HG03196 (cell line): ENCODE data around the gene KLHDC10.
"Not testable (repeated sequence)": the region's sequence is repeated elsewhere in the genome, so short reads cannot be mapped to it uniquely, and the experiment has no call there.

ENCODE experiments used
- ATAC-seq: cut with Tn5 transposase; IDR thresholded peaks from one replicate; pipeline ENCODE4 v1.9.1; 2021; ENCODE audit not compliant: unreplicated experiment

The KLHDC10 gene

GRCh38 chr7:130113887-130114286 lies 43.6 kb downstream of the KLHDC10 start:
- ATAC-seq: no peak

DNA sequence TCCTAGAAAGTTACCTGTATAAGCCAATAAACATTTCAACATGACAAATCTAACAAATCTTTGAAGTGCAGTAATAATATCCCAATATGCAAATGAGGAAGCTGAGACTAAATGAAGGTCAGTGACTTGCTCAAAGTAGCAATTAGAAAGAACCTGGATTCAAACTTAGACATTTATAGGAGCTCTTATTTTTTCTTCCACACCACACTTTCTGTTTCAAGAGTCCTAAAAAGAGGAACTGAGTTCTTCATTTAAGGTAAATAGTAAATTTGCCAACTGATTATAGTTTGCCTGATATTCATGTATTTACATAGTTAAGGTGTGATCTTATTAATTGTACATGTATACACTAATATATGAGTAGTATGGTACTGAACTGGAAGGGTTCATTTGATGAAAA lies 44.0 kb downstream of the KLHDC10 start:
- ATAC-seq: no peak

DNA sequence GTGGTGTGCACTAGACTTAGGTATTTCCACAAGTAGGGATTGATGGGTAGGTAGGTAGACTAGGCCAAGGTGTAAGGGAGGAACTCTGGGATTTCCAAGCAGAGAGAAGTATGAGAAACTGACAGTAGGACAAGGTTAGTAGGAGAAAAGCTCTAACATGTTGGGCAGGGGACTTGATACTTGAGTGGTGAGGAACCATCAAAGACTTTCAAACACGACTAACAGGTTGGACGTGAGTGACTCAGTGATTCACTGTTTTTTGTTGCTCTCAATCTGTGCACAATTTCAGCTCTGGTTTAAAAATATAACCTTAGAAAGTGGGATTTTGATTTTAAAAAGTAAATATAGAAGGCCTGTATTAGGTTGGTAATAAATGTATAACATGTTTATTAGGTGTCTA lies 44.4 kb downstream of the KLHDC10 start:
- ATAC-seq: no peak

DNA sequence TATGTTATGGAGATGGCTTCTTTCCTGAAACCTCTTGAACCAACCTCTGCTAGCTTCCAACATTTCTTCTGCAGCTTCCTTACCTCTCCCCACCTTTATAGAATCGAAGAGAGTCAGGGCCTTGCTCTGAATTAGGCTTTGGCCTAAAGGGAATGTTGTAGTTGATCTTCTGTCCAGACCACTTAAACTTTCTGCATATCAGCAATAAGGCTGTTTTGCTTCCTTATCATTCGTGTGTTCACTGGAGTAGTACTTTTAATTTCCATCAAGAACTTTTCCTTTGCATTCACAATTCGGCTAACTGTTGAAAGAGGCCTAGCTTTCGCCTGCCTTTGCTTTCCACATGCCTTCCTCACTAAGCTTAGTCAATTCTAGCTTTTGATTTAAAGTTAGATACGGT lies 48.0 kb downstream of the KLHDC10 start:
- no peak for ATAC-seq

DNA sequence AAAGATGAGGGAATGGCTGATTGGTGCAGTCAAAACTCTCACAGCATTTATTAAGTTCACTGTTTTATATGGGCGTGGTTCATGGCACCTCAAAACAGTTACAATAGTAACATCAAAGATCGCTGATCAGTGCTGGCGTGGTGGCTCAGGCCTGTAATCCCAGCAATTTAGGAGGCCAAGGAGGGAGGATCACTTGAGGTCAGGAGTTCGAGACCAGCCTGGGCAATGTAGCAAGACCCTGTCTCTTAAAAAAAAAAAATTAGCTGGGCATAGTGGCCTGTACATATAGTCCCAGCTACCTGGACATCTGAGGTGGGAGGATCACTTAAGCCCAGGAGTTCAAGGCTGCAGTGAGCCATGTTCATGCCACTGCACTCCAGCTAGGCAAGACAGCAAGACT lies 48.5 kb downstream of the KLHDC10 start:
- no peak for ATAC-seq

DNA sequence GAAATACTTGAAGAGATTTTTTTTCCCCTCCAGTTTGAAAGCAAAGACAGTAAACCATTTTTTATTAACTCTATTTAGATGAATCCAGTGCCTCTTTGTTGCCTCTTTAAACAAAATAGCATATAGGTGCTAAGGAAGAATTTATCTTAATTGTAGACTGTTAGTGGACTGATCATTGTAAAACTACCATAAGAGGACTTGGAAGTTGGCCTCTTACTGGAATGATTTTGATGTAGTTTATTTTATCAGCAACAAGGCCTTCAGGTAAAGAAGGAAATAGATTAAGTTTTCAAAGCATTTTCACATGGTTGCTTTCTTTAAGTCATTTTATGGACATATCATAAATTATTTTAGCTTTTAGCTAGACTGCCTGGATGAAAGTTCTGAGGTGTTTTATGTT lies 53.2 kb downstream of the KLHDC10 start:
- no peak for ATAC-seq

DNA sequence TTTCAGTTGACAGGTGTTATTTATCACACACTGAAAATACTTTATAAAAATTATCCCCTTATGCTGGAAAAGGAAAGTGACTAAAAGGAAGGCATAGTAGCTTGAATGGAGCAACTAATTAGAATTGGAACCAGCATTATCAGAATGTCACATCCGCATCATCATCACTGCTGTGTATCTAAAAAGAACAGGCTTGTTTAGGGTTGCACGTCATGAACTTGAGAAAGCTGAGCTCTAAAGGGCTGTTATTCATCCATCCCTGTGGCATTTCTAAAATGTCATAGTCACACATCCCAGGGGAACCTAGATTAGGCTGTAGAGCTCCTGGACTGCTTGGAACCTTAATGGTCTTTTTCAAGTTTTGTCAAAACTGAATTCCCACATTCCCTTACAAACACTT lies 54.4 kb downstream of the KLHDC10 start:
- no peak for ATAC-seq

DNA sequence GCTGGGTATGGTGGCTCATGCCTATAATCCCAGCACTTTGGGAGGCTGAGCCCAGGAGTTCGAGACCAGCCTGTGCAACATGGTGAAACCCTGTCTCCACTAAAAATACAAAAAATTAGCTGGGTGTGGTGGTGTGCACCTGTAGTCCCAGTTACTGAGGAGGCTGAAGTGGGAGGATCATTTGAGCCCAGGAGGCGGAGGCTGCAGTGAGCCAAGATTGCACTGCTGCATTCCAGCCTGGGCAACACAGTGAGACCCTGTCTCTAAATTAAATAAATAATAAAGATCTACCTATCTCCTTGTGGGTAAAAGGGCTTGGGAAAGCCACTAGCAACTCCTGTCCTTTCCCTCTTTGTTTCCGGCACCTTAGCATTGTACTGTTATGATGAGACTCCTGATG lies 56.5 kb downstream of the KLHDC10 start:
- not testable (repeated sequence) for ATAC-seq

DNA sequence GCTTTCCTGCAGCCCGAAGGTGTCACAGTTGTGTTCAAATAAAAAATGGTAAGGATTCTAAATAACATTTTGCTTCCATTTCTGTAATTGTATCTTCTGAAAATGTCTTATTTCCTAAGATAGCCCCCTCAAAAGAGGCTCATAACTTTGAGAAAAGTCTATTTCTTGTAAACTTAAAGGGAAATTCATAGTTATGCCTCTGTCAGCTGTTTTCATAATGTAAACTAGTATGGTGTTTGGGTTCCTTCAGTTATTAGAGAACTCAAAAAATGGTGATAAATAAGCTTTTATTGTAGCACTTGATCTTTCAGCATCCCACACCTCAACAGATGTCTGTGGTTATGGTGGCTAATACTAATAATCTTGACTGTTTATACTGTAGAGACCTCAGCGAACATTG lies 57.1 kb downstream of the KLHDC10 start:
- ATAC-seq: no peak

DNA sequence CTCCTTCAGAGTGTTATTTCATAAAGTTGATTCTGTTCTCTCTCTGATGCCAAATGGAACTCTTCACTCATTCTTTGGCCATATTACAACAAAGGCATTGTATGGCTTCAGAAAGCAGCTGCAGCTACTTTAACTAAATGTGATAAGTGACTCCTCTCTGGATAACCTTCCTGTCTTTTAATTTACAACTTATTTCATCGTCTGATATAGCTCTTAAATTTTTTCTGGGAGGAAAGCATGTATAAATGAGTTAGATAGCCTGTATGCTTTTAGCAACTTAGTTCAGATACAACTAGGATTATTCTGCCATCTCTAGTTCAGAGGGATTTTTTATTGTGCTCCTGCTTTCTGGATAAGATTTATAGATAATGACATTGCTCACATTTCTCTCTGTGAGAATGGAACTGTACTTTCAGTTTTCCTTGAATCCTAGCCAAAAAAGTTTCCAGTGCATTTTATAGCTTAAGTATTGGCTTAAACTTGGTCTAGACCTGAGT lies 57.5 kb downstream of the KLHDC10 start:
- ATAC-seq: no peak

DNA sequence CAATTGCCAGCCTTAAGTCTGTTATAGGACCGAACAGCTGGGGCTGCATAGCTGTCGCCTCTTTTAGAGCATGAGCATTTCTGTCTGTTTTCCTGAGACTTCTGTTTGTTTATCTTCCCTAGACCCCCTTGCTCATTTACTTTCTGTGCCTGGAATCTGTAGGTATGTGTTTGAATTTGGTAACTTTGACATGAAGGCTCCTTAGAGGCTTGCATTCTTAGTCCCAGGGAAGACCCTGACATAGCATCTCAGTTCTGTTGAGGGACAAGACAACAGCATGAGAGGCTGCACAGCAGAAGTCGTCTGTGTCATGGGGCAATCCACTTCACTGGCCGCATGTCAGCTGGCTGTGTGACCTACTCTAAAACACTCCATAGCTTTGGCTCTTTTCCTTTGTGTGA lies 58.7 kb downstream of the KLHDC10 start:
- ATAC-seq: no peak

DNA sequence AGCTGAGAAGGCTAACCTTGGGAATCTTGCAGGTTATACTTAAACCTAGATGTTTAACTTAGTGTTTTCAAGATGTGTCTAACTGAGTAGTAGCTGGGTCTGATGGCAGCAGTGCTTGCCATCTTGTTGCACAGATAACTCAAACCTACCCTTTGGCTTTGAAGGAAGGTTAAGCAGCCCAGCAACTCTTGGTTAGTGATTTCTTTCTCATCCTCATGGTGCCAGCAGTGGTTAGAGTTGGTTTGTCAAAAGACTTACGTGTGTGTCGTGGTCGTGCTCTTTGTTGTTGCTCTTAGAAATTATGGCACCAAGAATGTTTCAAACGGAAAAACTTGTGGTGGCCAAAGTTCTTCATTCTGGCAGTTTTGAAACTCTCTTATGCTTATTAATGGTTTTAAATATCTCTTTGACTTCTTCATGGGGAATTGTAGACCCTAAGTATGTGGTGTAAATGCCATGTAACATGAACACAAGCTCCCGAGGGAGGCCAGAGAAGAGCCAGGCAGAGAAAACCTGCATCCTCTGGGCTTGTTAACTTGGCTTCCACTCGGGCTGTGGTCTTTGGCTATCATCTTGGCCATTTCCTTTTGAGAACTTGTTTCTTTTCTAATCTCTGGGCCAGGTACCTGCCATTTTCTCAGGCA lies 61.0 kb downstream of the KLHDC10 start:
- ATAC-seq: no peak

GRCh38 chr7:130131964-130132875 lies 61.9 kb downstream of the KLHDC10 start:
- ATAC-seq: no peak

GRCh38 chr7:130133029-130133782 lies 62.9 kb downstream of the KLHDC10 start:
- no peak for ATAC-seq

- ATAC-seq: no peak
Measured at GRCh38 chr7:130134106-130134636, 63.8 kb downstream of the KLHDC10 start.

DNA sequence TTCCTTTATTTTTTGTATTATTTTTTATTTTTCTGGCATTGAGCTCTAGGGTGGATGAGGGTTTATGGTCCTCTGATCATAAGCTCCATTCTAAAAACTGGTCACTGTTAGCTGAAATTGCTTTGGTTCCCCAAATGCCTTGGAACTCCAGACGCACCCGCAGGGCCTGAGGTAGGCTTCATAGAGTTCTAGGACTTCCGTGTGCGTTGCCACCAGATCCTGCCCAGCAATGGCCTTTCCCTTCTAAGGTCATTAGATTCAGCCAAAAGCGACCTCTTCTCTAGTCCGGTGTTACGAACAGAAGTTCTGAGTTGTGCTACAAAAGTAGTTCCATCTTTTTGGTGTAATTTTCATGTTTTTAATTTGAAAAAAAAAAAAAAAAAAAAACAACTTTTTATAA lies 64.4 kb downstream of the KLHDC10 start:
- ATAC-seq: no peak

DNA sequence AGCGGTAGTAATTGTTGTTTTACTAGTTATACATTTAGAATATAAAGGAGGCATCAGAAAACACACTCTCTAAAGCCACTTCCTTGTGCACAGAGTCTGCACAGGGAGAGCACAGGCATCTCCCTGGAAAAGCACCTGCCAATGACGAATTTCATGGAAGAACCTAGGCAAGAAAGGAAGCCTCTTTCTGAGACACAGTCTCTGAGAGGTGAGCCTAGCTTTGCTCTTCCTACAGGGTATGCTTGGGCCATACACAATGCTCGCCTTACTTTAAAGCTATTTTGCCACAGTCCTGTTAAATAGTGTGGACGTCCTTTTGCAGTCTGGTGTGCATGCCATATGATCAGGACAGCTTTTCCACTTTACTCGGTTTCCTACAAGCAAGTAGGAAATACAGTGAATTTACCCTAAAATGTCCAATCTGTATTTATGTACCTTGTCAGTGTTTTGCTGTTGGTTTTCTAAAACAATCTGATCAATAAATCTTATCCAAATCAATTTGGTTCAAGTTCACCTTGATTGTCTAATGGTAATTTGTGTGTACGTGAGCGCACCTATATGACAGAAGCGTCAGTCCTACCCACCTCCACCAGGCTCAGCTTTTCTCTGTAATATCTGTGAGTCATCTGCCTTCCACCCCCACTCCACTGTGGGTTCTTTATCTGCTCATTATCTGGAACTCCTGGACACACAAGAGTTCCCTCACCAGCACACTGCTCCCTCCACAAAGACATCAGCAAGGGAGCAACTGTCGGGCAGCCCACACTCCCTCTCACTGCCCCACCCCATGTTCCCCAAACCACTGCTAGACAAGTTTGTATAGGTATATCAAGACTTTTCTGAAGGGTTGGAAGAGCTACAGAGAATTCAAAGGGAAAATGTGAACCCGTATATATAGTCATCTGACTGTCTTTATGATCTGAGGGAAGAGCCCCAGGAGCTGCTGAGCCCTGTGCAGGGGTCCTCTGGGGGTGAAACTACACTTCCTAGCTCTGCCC lies 65.2 kb downstream of the KLHDC10 start:
- no peak for ATAC-seq

DNA sequence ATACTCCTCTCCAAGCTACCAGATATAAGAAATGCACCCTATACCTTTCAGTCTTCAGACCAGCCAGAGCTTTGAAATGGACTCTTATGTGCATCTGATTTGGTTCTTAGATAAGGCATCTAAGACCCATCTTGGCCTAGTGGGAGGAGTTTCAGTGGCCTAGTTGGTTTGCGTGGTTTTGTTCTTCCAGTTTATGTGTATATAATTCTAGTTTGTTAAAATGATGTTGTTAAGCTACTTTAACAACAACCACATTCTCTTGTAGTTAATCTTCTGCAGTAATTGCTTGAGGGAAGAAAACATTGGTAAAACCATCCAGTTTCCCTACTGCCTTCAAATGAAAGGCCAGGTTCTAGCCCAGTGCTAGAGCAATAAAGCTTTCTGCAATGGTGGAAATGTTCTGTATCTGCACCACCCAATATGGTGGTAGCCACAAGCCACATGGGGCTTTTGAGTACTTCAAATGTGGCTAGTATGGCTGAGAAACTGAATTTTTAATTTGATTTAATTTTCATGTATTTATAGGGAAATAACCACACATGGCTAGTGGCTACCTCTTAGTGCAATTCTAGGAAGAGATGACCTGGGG lies 66.3 kb downstream of the KLHDC10 start:
- ATAC-seq: no peak

- no peak for ATAC-seq
Measured at GRCh38 chr7:130137207-130137606, 66.9 kb downstream of the KLHDC10 start.
